ENCODE measurements around the gene SH3RF1. TPM values are rescaled to one million over a fixed set of nuclear protein-coding genes. Genes with fewer than 3 reads are reported as not detected.

Gene SH3RF1
- total RNA-seq, 1 donor from 2014 or later: 0.16 TPM

DNA sequence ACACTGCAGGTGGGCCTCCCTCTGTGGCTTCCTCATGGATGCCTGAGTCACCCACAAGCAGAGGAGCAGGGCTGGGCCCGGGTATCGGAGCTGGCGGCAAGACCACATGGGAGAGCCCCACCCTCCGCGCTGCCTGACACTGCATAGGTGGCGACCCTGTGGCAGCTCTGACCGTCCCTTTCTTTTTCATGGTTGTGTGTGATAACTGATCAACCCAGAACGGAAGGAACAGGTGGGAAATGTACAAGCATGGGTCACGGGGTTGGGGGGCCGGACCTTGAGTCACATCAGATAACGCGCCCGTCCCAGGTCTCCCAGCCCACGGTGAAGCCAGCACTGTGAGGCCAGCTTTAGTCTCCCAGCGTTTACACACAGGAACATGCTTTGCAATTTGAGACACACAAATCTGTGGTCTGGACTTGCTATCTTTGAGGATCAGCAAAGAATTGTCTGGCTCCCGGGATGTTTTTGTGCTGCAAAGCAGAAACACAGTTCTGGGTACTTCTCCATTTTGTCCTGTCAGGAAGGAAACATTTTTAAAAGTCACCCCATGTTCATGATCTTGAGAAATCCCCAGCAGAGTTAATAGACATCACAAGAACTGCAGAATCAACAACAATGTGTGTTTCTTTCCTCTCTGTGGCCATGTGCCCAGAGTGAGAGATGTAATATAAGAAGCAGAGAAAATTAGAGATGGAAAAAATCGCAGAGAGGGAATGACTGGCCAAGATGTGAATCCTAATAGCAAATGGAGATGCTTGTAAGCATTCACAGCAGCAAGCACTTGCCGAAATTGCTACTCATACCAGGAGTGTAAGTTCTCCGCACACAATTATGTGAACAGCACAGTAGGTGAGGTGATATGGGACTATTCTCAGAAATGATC lies 190.6 kb downstream of the SH3RF1 start:
- intact Hi-C loops (cut with micrococcal nuclease): no loop called here

DNA sequence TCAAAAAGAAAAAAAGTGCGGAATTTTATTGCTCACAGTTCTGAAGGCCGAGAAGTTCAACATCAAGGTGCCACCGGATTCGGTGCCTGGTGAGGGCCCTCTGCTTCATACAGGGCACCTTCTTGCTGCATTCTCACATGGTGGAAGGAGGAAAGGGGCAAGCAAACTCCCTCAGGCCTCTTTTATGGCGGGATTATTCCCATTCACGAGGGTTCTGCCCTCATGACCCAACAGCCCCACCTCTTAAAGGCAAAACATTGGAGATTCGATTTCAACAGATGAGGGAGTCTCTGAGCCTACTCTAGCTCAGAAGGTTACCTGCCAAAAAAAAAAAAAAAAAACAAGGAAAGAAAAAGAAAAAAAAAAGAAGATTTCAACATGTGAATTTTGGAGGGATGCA lies 196.6 kb downstream of the SH3RF1 start:
- intact Hi-C loops (cut with micrococcal nuclease): no loop called here

DNA sequence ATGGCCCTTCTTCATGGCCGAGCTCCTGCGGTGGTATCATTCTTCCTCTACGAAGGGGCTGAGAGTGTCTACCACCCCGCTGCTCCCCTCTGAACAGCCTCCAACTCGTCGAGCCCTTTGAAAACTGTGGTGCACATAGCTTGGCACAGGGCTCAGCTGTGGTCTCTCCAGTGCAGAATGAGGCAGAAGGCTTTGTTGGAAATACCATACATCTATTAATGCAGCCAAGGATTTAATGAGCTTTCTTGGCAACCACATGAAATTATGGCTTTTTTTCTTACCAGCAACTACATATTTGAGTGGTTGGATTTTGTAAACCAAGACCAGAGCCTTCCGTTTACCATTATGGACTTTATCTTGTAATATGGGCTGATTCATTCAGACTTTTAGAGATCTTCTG lies 199.0 kb downstream of the SH3RF1 start:
- intact Hi-C loops (cut with micrococcal nuclease): no loop called here

DNA sequence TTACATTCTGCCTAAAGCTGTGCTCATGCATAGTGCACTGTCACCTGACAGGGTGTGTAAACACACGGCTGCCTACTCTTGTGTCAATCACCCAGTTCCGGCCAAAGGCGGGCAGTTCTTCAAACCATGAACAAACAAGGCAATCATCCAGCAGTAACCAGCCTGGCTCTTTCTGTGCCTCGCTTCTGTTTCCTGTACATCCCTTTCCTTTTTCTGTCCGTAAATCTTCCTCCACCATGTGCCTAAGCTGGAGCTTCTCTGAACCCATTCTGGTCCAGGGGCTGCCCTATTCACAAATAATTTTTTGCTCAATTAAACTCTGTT lies 199.9 kb downstream of the SH3RF1 start:
- intact Hi-C loops (cut with micrococcal nuclease): no loop called here

DNA sequence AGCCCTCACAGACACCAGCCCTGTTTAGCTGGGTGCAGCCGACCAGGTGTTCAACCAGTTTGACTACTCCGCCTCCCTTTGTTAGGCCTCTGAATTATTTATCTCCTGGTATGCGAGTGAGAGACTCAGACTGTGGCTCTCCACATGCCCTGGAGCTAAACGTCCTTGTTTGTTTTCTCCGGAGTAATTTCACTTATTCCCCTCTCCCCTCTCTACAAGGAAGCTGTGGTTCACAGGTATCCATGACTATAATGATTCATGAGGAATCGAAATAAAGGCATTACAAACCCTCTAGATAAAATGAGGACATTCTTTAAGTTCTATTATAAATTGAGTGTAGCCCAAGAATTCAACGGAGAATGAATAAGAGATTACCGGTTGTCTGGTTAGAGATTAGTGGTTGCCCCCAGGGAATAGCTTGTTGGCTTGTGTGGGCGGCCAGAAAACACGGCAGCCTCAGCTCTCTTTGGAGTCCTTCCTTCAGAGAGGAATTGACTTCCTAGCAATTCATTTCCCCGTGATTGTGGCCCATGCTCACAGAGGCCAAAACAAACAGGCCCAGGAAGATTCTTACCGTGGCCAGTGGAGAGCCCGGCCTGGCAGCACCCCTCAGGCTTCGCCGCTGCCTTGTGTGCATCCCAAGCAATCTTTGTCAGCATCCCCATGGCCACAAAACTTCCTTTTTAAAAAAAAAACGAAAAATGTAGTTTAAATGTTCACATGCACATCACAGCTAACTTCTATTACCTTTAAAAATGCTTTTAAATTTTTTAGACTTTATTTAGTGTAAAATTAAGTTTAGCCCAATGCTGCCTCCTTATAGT lies 200.5 kb downstream of the SH3RF1 start:
- intact Hi-C loops (cut with micrococcal nuclease): no loop called here

DNA sequence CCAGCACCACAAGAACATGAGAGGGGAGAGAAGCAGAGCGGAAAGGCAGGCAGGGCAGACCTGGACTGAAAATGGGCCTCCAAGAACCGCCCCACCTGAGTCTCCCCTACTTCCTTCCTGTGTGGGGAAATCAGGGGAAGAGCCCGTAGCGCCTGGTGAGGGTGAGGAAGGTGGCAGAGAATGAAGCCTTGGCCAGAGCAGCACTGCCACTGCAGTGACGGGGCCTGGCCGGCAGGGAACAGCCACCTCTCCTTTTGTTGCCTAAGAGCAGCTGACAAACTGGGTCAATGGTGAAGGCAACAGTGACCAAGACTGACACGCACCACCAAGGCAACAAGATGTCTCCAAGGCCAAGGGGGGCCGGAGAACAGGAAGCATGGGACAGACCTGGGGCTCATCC lies 202.3 kb downstream of the SH3RF1 start:
- intact Hi-C loops (cut with micrococcal nuclease): no loop called here

DNA sequence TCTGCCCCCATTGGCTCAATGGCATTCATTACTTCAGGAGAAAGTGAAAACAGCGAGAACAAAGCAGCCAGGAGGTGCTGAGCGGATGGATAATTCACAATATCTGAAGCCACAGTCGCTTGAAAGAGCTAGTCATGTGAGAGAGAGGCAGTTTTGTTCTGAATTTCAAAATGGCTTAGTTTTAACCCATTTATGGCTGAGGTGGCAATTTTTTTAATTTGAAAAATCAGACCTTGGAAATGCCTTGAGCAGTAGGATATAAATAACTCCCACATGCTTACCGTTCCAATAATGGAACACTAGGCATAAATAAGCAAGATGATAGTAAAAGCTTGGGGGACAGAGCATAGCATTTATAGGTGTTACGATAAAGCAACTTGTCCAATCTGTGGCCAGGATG lies 203.8 kb downstream of the SH3RF1 start:
- intact Hi-C loops (cut with micrococcal nuclease): no loop called here

DNA sequence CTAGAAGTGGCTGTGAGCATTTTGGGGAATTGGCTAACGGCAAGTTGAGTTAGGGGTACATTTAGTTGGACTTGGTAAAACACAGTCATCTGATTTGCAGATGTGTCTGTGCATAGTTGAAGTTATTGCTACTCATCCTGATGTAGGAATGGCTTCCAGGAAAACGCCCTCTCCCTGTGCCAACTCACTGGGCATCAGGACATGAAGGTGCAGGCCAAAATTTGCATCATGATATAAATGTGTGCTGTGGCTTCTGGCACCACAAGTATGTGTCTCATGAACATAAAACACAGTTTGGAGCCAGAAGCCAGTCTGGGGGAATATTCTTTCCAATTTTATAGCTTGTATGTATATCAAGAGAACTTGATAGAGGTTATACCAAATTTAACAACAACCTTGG lies 206.5 kb downstream of the SH3RF1 start:
- intact Hi-C loops (cut with micrococcal nuclease): no loop called here

DNA sequence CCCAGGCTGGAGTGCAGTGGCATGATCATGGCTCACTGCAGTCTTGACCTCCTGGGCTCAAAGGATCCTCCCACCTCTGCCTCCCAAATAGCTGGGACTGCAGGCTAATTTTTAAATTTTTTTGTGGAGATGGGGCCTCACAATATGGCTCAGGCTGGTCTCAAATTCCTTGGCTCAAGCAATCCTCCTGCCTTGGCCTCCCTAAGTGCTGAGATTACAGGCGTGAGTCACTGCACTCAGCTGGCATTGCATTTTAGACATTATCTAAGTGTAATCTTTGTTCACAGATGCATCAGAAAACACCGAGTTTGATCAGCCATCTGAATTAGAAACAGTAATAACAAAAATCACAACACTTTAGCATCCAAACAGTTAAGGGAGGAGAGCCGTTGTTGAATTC lies 207.3 kb downstream of the SH3RF1 start:
- intact Hi-C loops (cut with micrococcal nuclease): no loop called here

DNA sequence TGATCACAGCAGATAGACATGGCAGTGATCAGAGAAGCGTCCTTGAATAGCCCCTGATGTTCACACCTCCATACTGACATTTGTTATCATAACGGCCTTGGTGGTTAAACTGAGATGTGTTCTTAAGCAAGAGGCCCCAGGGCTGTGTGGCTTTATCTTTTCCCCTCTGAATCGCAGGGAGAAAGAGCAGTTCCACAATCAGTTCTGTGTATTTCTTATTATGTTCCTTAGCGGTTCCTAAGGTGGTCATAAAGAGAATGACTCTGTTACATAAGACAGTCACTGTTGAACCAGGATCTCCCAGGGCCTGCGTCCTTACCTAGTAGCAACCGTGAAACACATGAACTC lies 207.9 kb downstream of the SH3RF1 start:
- intact Hi-C loops (cut with micrococcal nuclease): no loop called here

DNA sequence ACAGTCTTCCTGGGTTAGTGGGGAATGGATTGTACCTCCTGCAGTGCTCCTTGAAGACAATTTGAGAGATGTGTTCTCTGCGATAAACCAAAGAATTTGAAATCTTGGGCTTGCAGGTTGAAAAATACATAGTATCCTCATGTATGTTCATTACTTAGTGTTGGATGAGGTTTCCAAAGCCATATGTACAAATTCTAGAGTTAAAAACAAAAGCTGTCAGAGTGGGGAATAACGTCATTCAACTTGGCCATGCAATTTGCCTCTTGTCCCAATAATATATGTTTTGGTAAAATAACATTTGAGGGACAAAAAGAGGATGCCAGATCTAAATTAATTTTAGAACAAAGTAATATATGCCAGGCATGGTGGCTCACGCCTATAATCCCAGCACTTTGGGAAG lies 209.4 kb downstream of the SH3RF1 start:
- intact Hi-C loops (cut with micrococcal nuclease): no loop called here

DNA sequence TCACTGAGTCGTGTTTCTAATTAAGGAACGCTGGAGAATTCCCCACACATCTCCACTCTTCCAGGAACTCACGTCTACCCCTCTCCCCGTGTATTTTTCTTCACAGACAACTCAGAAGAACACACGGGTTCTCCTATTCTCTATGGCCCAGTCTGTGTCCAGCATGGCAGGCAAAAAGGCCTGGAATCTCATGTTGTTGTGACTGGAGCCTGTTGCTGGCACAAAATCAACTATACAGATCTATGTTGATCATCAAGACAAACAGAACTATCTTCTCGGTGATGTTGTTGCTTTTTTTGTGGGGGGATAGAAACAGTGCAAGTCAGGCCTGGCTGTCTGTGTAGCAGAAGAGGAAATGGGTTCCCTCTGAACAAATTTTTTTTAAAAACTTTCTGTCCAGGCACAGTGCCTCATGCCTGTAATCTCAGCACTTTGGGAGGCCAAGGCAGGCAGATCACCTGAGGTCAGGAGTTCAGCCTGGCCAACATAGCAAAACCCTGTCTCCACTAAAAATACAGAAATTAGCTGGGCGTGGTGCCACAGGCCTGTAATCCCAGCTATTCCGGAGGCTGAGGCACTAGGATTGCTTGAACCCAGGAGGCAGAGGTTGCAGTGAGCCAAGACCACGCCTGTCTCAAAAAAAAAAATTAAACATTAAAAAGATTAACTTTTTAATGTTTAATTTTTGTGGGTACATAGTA lies 210.2 kb downstream of the SH3RF1 start:
- intact Hi-C loops (cut with micrococcal nuclease): no loop called here

DNA sequence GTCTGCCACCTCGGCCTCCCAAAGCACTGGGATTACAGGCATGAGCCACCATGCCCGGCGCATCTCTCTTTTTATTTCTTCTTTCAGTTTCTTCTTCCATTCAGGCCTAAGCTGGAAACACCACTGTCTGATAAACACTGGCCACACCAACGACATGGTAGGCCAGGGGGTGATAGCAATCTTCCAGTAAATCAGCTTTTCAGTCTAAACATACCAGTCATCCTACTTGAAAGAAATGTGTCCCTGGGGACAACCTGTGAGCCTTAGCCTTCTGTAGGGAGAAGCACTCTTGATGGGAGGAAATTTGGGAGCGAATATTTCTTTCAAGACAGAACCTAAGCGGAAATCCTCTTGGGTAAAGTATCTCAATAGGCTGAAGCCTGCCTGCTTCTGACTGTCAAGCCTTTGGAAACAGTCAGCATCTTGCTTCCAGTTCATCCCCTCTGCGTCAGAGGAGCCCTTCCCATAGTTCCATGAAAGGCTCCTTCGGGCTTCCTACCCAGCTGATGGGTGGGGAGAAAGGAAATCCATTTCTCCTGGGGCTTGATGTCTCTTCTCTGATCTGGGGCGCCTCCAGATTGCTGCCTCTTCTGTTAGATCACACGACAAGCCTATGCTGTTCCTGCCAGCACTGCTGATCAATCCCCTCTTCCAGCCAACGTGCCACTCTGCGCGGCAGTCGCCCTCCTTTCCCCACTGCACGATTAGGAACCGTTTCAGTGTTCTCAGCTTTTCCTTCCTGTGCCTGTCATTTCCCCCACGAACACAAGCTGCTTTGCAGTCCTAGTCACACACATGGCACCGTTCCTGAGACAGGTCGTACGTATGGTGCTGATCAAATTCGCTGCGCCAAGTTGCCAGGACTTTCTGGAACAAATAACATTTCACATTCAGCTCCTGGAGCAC lies 211.2 kb downstream of the SH3RF1 start:
- intact Hi-C loops (cut with micrococcal nuclease): no loop called here

DNA sequence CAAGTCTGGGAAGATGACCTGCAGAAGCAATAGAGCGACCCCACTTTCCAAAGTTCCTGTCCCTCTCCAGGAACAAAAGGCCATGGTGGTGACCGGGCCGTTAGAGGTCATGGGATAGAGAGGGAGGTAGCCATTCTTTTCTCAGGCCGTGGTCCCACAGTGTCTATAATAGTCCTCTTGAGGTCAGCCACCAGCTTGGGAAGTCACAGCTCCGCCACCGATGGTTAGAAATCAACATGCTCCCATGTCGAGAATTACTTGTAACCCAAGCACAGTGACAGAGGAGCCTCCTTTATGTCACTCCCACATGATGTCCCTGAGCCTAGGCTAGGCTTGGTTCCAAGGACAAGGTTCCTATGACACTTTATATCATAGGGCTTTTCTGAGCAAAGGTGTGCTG lies 212.4 kb downstream of the SH3RF1 start:
- intact Hi-C loops (cut with micrococcal nuclease): no loop called here

DNA sequence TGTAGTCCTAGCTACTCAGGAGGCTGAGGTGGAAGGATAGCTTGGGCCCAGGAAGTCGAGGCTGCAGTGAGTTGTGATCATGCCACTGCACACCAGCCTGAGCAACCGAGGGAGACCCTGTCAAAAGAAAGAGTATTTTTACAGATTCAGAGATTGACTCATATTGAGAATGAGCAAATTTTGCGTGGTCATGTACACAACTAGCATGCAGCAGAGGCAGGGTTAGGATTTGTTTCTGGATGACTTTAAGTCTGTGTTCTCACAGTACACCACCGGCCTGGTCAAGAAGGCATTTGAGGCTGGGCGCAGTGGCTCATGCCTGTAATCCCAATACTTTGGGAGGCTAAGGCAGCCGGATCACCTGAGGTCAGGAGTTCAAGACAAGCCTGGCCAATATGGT lies 215.9 kb downstream of the SH3RF1 start:
- intact Hi-C loops (cut with micrococcal nuclease): no loop called here

DNA sequence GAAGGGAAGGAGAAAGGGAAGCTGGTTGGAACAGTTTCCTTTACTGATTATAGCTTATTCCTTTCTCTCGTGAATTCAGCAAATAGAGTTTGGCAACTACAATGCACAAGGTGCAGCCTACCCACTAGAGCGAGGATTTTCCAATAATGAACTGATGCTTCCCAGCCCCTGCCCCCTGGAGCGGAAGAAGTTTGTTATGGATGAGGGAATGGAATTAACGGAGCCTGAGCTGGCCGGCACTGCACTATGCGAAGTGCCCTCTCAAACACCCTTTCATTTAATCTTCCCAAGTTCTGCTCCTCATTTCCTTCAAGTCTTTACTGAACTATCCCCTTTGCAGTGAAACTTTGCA lies 218.2 kb downstream of the SH3RF1 start:
- intact Hi-C loops (cut with micrococcal nuclease): no loop called here

DNA sequence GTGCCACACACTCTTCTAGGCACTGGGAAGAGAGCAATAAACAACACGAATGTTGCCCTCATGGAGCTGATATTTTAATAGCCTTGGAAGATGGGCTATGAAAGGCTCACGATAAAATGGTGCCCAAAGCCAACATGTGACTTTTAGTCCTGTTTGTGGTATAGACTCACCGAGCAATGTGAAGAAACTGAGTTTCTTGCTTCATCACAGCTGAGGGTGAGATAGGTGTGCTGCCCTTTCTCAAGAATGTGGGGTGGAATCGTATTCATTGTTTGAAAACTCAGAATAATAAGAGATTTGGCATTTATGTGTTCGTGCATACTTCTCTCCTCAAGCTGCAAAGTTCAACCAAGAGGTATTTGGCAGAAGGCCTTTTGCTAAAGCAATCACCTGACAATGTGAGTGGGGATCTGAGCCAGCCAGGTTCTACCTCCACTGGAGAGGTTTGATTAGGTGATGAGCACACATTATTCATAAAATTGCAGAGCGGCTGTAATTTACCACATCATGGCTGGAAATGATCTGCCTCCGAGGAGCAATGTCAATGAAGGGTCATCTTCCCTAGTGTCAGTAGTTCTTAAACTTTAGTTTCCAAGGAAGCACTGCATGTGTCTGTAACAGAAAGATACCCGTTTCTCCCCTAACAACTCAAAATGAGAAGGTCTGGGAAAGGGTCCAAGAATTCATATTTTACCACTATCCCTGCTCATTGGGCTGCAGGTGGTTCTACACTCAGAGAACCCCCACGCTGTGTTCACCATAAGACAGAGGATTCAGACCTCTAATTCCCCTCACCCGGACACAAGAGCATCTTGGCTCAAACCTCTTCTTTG lies 218.8 kb downstream of the SH3RF1 start:
- intact Hi-C loops (cut with micrococcal nuclease): no loop called here

DNA sequence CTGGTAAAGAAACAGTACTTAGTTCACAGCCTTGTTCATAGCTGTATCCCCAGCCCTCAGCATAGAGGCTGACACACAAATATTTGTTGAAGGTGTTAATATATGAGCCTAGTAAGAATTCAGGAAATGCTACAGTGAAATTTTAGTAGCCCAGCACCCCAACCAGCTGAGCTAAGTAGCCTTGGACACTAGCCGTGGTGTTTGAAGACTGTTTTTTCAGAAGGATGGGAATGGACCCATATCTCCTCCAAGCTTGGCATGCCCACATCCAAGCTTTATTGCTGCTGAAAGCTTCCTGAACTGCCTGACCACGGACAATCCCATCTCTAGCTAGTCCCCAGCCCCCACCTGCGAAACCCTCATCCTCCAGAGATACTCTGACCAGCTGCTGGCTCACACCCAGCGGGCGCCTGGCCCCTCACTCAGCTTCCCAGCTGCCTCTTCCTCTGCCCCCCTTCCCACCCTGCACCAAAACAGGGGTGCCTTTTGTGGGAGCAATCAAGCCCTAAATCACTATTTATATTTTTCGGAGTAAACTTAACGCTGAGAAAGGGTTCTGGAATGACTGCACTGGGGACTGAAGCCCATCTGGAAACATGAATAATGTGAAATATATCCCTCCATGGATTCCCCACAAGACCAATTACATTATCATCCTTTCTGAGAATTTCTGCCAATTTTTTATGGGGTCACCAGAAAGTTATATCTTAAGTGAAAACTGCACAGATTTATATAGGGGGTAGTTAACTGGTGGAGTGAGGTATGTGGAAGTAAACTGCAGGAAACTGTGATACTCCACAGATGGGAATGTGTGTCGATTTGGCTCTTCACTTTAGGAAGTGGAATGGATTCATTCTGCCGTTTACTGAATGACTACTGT lies 219.6 kb downstream of the SH3RF1 start:
- intact Hi-C loops (cut with micrococcal nuclease): no loop called here

DNA sequence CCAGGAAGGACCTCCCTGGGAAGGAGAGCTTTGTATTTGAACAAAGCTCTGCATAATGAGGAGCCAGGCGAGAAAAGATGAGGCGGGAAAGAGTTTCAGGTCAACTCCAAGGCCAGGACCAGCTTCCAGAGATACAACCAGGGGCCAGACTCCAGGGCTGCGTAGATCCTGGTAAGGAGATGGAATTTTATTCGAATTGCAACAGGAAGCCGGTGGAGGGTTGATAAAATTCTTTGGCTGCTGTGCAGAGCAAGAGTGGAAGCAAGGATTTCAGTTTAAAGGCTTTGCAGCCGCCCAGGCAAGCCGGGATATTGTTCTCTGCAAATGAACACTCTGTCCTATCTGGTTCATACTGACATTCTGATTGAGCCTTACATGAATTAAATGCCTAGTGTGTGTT lies 220.5 kb downstream of the SH3RF1 start:
- intact Hi-C loops (cut with micrococcal nuclease): no loop called here
